GM12878 (cell line): ENCODE results near the gene RANGAP1. TPM values are rescaled to one million over a fixed set of nuclear protein-coding genes. Genes with fewer than 3 reads are reported as not detected.

ENCODE experiments used
- ATAC-seq: fragments of 200-7000 bp; cut with Tn5 transposase; 3 replicates; pipeline ENCODE4 v1.9.1; 2020; ENCODE audit warnings: mild to moderate bottlenecking, moderate library complexity
- BruUV-seq: library from RNA; stranded (reverse); fragments of 400-500 nt; replicated peaks from 2 replicates; lab custom pipeline; 2021; lab: Mats Ljungman, UMichigan
- CTCF ChIA-PET: fragments of 300-600 bp; sonication (Branson Sonifier 250); formaldehyde crosslinking; extraction: SDS; loops from one replicate; lab custom pipeline; 2021; ENCODE audit warnings: inconsistent platforms; lab: Yijun Ruan, JAX
- POLR2A ChIA-PET: fragments of 350-600 bp; formaldehyde crosslinking; extraction: SDS; loops from one replicate; lab custom pipeline; 2021; ENCODE audit warnings: inconsistent platforms; lab: Charles Lee
- RAD21 ChIA-PET: fragments of 300-600 bp; sonication (Branson Sonifier 250); formaldehyde crosslinking; loops from one replicate; lab custom pipeline; 2023; ENCODE audit warnings: antibody characterized with exemption; ENCODE audit not compliant: unreplicated experiment; lab: Charles Lee
- SMC1A ChIA-PET: fragments of 300-600 bp; sonication (Branson Sonifier 250); formaldehyde crosslinking; loops from one replicate; lab custom pipeline; 2023; ENCODE audit not compliant: unreplicated experiment, uncharacterized antibody; lab: Charles Lee
- DNase-seq: peaks from one replicate; pipeline ENCODE4 v3.0.0-alpha.2; 2011; ENCODE audit warnings: low read depth, low spot score
- FAIRE-seq: peaks from 3 replicates; lab custom pipeline; 2011; peaks lifted over from hg19 to GRCh38; lab: Jason Lieb, UNC
- H2AFZ ChIP-seq: 2 replicates; pipeline ENCODE4 v1.6.0; 2011; ENCODE audit warnings: low read depth, low read length, control low read depth; ENCODE audit not compliant: control insufficient read depth
- H3K27ac ChIP-seq: 2 replicates; pipeline ENCODE4 v1.5.1; 2011; ENCODE audit warnings: control low read depth; ENCODE audit not compliant: control insufficient read depth, insufficient read depth
- H3K27me3 ChIP-seq, 2 experiments: replicated peaks in 1 of 2; 2 replicates each; pipeline versions ENCODE4 v1.6.0 to v1.6.1; 2011; ENCODE audit warnings: low read length in 1 of 2; ENCODE audit not compliant: control insufficient read depth in 2 of 2, insufficient read depth in 2 of 2
- H3K36me3 ChIP-seq, 2 experiments: 2 replicates each; pipeline ENCODE4 v1.5.1; 2011; ENCODE audit warnings: low read length in 1 of 2; ENCODE audit not compliant: control insufficient read depth in 2 of 2, insufficient read depth in 2 of 2
- H3K4me1 ChIP-seq: 2 replicates; pipeline ENCODE4 v1.6.1; 2011; ENCODE audit warnings: mild to moderate bottlenecking, low read length, moderate library complexity, mixed read lengths; ENCODE audit not compliant: control insufficient read depth, insufficient read depth
- H3K4me2 ChIP-seq: 2 replicates; pipeline ENCODE4 v1.6.0; 2011; ENCODE audit warnings: control low read depth; ENCODE audit not compliant: control insufficient read depth, insufficient read depth
- H3K4me3 ChIP-seq: fragments of 200-600 bp; sonication (generic); 2 replicates; pipeline ENCODE4 v1.5.1; 2016
- H3K79me2 ChIP-seq: 2 replicates; pipeline ENCODE4 v1.6.0; 2011; ENCODE audit warnings: low read length; ENCODE audit not compliant: control insufficient read depth, insufficient read depth
- H3K9ac ChIP-seq: 2 replicates; pipeline ENCODE4 v1.8.0; 2011; ENCODE audit warnings: low read length, control low read depth, mixed read lengths; ENCODE audit not compliant: control insufficient read depth, insufficient read depth
- H3K9me3 ChIP-seq: replicated peaks from 3 replicates; pipeline ENCODE4 v1.5.1; 2011; ENCODE audit warnings: mild to moderate bottlenecking, low read length; ENCODE audit not compliant: control insufficient read depth, insufficient read depth
- H4K20me1 ChIP-seq: 2 replicates; pipeline ENCODE4 v1.6.0; 2011; ENCODE audit not compliant: control insufficient read depth, insufficient read depth
- BRCA1 ChIP-seq: IDR thresholded peaks from 2 replicates; pipeline ENCODE4 v1.6.1; 2011; ENCODE audit warnings: low read depth, low read length, improper control_type of control experiment
- CHD4 ChIP-seq: fragments of 200-600 bp; sonication (generic); IDR thresholded peaks from 2 replicates; pipeline ENCODE4 v1.6.1; 2016; ENCODE audit warnings: mild to moderate bottlenecking
- NFIC ChIP-seq: IDR thresholded peaks from 2 replicates; pipeline ENCODE4 v1.6.1; 2012; ENCODE audit warnings: low read depth, mild to moderate bottlenecking, inconsistent platforms, low read length, moderate library complexity
- RAD21 ChIP-seq: IDR thresholded peaks from 2 replicates; pipeline ENCODE4 v1.6.1; 2011; ENCODE audit warnings: mild to moderate bottlenecking, low read depth, low read length, moderate library complexity; ENCODE audit not compliant: insufficient read depth
- WGBS: methylation state at CpG from one replicate; pipeline ENCODE4 v1.1.6; 2016; ENCODE audit warnings: low lambda C conversion rate; ENCODE audit not compliant: insufficient replicate concordance, insufficient coverage; ENCODE audit errors: missing lambda C conversion rate; 5-methylcytosine and 5-hydroxymethylcytosine counted together
- in situ Hi-C: fragments of 300-500 bp; cut with MboI; formaldehyde crosslinking; loops from 9 replicates; pipeline ENCODE4 v1.14.3; 2018; ENCODE audit warnings: mixed read lengths
- intact Hi-C: fragments of 100-400 bp; cut with micrococcal nuclease; formaldehyde crosslinking; loops from one replicate; pipeline ENCODE4 v1.14.2; 2022; ENCODE audit not compliant: unreplicated experiment
- polyA plus RNA-seq, 11 experiments: library from polyadenylated mRNA; depleted of rRNA in 4 of 11; unstranded in 6 of 11; stranded (reverse) in 5 of 11; fragments of >200 nt; fragmentation: Nextera tagmentation in 4 of 11; fragmentation: Illumina TruSeq in 1 of 11; extraction: Ambion mirVana in 4 of 11; extraction: Trizol in 1 of 11; gene quantifications; 1 replicate in 1 of 11; 2 replicates in 10 of 11; pipeline versions ENCODE4 v1.2.1 to v1.2.3, GENCODE V29; 2011 to 2016; ENCODE audit warnings: inconsistent platforms in 2 of 11, missing spikeins in 2 of 11, low read depth in 1 of 11
- total RNA-seq, 4 experiments: library from RNA; depleted of rRNA in 3 of 4; stranded (reverse); fragments of >200 nt in 3 of 4; fragmentation: Illumina TruSeq in 1 of 4; extraction: Trizol in 1 of 4; gene quantifications; 2 replicates each; pipeline versions ENCODE4 v1.2.1 to v1.2.3, GENCODE V29; 2013 to 2021

RANGAP1 gene
- total and polyA plus RNA-seq, 10 of the 15 experiments (the other 5 are each of a cell fraction or from before 2014, with no cell fraction given), result 2.5 to 109 (median 60.2) TPM

DNA sequence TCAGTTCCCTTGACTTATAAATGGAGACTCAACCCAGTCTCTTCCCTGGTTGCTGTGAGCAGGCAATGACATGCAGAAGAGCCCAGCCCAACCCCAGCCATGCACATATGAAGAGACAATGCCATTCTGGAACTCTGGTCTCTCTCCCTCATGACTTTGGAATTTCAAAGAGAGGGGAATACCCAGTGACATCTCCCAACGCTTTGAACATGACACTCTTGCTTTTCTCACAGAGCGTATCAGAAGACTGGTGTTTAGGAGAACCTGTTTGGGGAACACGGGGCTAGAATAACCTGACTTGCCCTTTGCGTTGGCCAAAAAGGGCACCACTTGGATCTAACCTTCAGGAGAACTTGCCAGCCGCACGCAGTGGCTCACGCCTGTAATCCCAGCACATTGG, 12.9 kb downstream of the RANGAP1 start:
- ChIA-PET POLR2A (no interaction called here), CTCF (no interaction called here), SMC1A (interaction anchor here (0.6 kb wide), 1 partner anchor 316 kb away, joined by 3 read pairs; no protein-coding TSS in a partner anchor), RAD21 (no interaction called here)
- intact Hi-C loops, result no loop called here
- ATAC-seq, result no peak
- BruUV-seq, result no TSS peak
- Histone ChIP-seq H3K9ac (no peak overlapping the region), H3K9me3 (no peaks in the 10 kb centered on the region), H3K4me3 (no peak overlapping the region), H3K27ac (no peak overlapping the region), H3K4me1 (no peaks in the 10 kb centered on the region), H3K27me3 (no peaks in the 10 kb centered on the region), H3K36me3 (peaks cover 20 to 27% of the 10 kb centered on the region in 2 experiments), H4K20me1 (no peaks in the 10 kb centered on the region), H2AFZ (no peak overlapping the region), H3K79me2 (no peaks in the 10 kb centered on the region), H3K4me2 (no peak overlapping the region)
- DNase-seq, result no peak
- FAIRE-seq, result no peak
- in situ Hi-C loops, result no loop called here
- TF ChIP-seq CHD4 (no peak), BRCA1 (no peak), NFIC (no peak), RAD21 (no peak)
- 88% methylated on average over 7 of the region's 7 CpGs for WGBS

DNA sequence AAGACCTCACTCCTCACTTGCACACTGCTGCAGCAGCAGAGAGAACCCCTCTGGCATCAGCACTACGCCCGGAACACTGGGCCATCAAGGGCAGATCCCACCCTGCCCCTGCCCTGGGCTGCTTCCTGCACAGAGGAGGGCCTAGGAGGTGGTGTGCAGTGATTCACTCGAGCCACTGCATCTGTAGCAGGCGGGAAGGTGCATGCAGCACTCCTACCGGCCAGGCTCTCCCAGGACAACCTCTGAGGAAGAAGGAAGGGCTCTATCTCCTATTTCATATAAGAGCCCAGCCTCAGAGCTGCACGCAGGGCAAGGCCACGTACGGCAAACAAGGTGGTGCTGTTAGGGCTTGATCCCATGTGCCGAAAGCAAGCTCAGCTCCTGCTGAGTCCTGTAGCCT, 14.2 kb downstream of the RANGAP1 start:
- RAD21 ChIA-PET, result no interaction called here
- H3K27me3 ChIP-seq, result no peaks in the 10 kb centered on the region
- H3K36me3 ChIP-seq, result peaks cover 13 to 34% of the 10 kb centered on the region in 2 experiments; a peak in 3 of 4 replicates
- BruUV-seq, result no TSS peak
- no peak for TF ChIP-seq NFIC
- no peak for FAIRE-seq
- no peaks in the 10 kb centered on the region for H3K9me3 ChIP-seq
- H3K4me3 ChIP-seq, result no peak overlapping the region
- intact Hi-C loops, result no loop called here
- no peak for DNase-seq
- H3K9ac ChIP-seq, result no peak overlapping the region
- 100% methylated on average over 9 of the region's 9 CpGs for WGBS
- no peaks in the 10 kb centered on the region for H3K79me2 ChIP-seq
- CTCF ChIA-PET, result interaction anchor here (0.5 kb wide), 1 partner anchor 13 kb away, joined by 5 read pairs; no protein-coding TSS in a partner anchor
- no peak overlapping the region for H3K27ac ChIP-seq
- H3K4me2 ChIP-seq, result no peak overlapping the region
- H2AFZ ChIP-seq, result no peak overlapping the region
- in situ Hi-C loops, result no loop called here
- no peaks in the 10 kb centered on the region for H3K4me1 ChIP-seq
- ATAC-seq, result no peak
- POLR2A ChIA-PET, result interaction anchor here (1.2 kb wide), 1 partner anchor 34 kb away, joined by 3 read pairs; no protein-coding TSS in a partner anchor
- SMC1A ChIA-PET, result no interaction called here
- H4K20me1 ChIP-seq, result no peaks in the 10 kb centered on the region
